ENCODE data around the gene SPON1.
"Not testable (repeated sequence)": the region's sequence is repeated elsewhere in the genome, so short reads cannot be mapped to it uniquely, and the experiment has no call there.

SPON1 gene

DNA sequence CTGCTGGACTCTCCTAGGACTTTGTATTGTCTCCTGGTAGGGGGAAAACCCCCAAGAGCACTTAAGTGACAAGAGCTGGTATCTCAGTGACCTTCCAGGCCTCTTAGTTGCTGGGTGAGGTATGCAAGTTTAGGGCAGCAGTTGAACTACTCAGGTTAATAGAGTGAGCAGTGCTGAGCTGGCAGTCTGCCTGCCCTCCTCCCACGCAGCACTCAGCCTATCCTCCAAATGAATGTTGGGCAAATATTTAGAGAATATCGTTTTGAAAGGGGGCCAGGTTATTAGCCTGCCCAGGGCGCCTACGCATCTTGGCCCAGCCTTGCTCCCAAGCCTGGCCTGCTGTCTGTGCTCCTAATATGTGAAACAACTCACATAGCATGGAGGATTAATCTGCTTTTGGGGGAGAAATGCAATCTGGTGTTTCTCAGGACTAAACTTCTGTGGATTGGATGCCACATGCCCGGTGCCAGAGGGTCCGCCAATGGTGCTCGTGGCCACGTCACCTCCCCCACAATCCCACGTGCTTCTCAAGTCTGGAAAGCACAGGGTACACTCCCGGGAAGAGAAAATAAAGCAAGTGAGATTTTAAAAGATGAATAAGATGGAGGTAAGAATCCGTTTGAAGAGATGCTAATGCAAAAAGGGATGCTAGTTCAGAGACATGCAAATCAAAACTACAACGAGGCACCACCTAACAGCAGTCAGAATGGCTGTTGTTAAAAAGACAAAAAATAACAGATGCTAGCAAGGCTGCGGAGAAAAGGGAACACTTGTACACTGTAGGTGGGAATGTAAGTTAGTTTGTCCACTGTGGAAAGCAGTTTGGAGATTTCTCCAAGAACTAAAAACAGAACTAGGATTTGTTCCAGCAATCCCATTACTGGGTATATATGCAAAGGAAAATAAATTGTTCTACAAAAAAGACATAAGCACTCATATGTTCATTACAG, 67.7 kb downstream of the SPON1 start:
- no peak overlapping the region for H2AFZ ChIP-seq (ENCODE audit: low read depth, low read length, severe bottlenecking)
- no peaks in the 10 kb centered on the region for H3K27me3 ChIP-seq (ENCODE audit: low read length)
- no peaks in the 10 kb centered on the region for H3K9me2 ChIP-seq (replicated peaks; ENCODE audit: insufficient read depth, low read length)
- H3F3A ChIP-seq (ENCODE audit: insufficient read depth) = no peaks in the 10 kb centered on the region
- H3K9ac ChIP-seq (ENCODE audit: low read length) = no peak overlapping the region
- H3K4me2 ChIP-seq (ENCODE audit: low read depth, low read length, poor library complexity, severe bottlenecking) = no peak overlapping the region
- no peaks in the 10 kb centered on the region for H3K36me3 ChIP-seq (ENCODE audit: low read length)
- H3K4me3 ChIP-seq (ENCODE audit: insufficient read depth, low read length, poor library complexity, severe bottlenecking) = no peak overlapping the region
- H3K27ac ChIP-seq (ENCODE audit: low read depth, low read length) = no peak overlapping the region
- H3K79me2 ChIP-seq (ENCODE audit: insufficient read depth, low read length) = no peaks in the 10 kb centered on the region
- no peaks in the 10 kb centered on the region for H3K9me3 ChIP-seq (ENCODE audit: insufficient read depth, low read length)
- no peaks in the 10 kb centered on the region for H4K20me1 ChIP-seq (ENCODE audit: low read depth, low read length)
- TF ChIP-seq EZH2phosphoT487 (conservative IDR thresholded peaks at IDR 0.05; ENCODE audit: low read length) = no peak
- TF ChIP-seq, protein P1, sequence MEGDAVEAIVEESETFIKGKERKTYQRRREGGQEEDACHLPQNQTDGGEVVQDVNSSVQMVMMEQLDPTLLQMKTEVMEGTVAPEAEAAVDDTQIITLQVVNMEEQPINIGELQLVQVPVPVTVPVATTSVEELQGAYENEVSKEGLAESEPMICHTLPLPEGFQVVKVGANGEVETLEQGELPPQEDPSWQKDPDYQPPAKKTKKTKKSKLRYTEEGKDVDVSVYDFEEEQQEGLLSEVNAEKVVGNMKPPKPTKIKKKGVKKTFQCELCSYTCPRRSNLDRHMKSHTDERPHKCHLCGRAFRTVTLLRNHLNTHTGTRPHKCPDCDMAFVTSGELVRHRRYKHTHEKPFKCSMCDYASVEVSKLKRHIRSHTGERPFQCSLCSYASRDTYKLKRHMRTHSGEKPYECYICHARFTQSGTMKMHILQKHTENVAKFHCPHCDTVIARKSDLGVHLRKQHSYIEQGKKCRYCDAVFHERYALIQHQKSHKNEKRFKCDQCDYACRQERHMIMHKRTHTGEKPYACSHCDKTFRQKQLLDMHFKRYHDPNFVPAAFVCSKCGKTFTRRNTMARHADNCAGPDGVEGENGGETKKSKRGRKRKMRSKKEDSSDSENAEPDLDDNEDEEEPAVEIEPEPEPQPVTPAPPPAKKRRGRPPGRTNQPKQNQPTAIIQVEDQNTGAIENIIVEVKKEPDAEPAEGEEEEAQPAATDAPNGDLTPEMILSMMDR (IDR thresholded peaks at IDR 0.05; ENCODE audit: insufficient read depth, low read length, poor library complexity, severe bottlenecking) = no peak

DNA sequence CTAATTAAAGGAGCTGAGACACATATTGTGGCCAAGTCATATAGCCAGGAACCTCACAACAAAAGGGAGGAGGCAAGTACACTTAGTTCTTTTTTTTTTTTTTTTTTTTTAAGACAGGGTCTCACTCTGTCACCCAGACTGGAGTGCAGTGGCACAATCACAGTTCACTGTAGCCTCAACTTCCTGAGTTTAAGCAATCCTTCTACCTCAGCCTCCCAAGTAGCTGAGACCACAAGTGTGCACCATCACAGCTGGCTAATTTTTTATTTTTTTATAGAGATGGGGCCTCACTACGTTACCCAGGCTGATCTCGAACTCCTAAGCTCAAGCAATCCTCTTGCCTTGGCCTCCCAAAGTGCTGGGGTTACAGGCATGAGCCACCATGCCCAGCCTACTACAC, 73.0 kb downstream of the SPON1 start:
- H3K27ac ChIP-seq (ENCODE audit: low read depth, low read length); H4K20me1 ChIP-seq (ENCODE audit: low read depth, low read length); H3K4me3 ChIP-seq (ENCODE audit: insufficient read depth, low read length, poor library complexity, severe bottlenecking); H3K4me2 ChIP-seq (ENCODE audit: low read depth, low read length, poor library complexity, severe bottlenecking); H3K9ac ChIP-seq (ENCODE audit: low read length); H3K9me3 ChIP-seq (ENCODE audit: insufficient read depth, low read length); H3K9me2 ChIP-seq (replicated peaks; ENCODE audit: insufficient read depth, low read length); H3K27me3 ChIP-seq (ENCODE audit: low read length); H3K79me2 ChIP-seq (ENCODE audit: insufficient read depth, low read length); H3K36me3 ChIP-seq (ENCODE audit: low read length); H2AFZ ChIP-seq (ENCODE audit: low read depth, low read length, severe bottlenecking); H3F3A ChIP-seq (ENCODE audit: insufficient read depth): not testable (repeated sequence)

DNA sequence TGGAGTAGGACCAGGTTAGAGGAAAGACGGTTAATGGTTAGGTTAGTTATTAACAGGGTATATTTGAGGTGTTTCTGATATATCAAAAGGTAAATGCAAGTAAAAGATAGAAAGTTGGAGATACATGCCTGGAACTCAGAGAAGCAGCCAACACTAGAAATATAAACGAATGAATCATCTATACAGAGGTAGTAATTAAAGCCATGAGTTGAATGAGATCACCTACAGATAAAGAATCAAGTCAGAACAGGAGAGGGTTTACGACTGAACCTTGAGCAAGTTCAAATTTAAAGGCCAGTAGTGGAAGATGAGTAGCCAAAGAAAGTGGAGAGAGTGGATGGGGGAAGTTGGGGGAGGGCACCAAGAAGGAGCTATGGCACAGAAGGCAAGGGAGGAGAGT, 73.9 kb downstream of the SPON1 start:
- Histone ChIP-seq H3K27me3 (ENCODE audit: low read length) (no peaks in the 10 kb centered on the region), H3K4me2 (ENCODE audit: low read depth, low read length, poor library complexity, severe bottlenecking) (no peak overlapping the region), H3K9me2 (replicated peaks; ENCODE audit: insufficient read depth, low read length) (no peaks in the 10 kb centered on the region), H3F3A (ENCODE audit: insufficient read depth) (no peaks in the 10 kb centered on the region), H3K4me3 (ENCODE audit: insufficient read depth, low read length, poor library complexity, severe bottlenecking) (no peak overlapping the region), H4K20me1 (ENCODE audit: low read depth, low read length) (no peaks in the 10 kb centered on the region), H3K36me3 (ENCODE audit: low read length) (no peaks in the 10 kb centered on the region), H2AFZ (ENCODE audit: low read depth, low read length, severe bottlenecking) (no peak overlapping the region), H3K9me3 (ENCODE audit: insufficient read depth, low read length) (no peaks in the 10 kb centered on the region), H3K27ac (ENCODE audit: low read depth, low read length) (no peak overlapping the region), H3K79me2 (ENCODE audit: insufficient read depth, low read length) (no peaks in the 10 kb centered on the region), H3K9ac (ENCODE audit: low read length) (no peak overlapping the region)
- TF ChIP-seq, protein P1 (IDR thresholded peaks at IDR 0.05; ENCODE audit: insufficient read depth, low read length, poor library complexity, severe bottlenecking) = no peak
- no peak for TF ChIP-seq EZH2phosphoT487 (conservative IDR thresholded peaks at IDR 0.05; ENCODE audit: low read length)

DNA sequence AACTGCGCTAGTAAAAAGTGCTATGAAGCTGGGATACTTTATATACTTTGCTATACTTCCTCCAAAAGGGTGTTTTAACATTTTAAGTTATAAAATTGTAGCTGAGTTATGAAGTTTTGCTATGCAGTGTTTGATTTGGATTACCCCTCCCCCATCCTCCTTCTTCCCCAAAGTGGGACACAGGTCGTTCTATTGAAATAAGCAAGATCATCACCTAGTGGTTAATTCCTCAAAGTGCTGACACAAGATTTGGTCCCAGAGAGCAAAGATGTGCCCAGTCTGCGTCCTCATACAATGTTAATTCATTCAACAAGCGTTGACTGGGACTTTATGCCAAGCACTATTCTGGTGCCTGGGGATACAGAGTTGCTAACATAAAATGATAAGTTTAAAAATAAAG, 78.5 kb downstream of the SPON1 start:
- no peak for TF ChIP-seq EZH2phosphoT487 (conservative IDR thresholded peaks at IDR 0.05; ENCODE audit: low read length)
- TF ChIP-seq, protein P1 (IDR thresholded peaks at IDR 0.05; ENCODE audit: insufficient read depth, low read length, poor library complexity, severe bottlenecking) = no peak
- Histone ChIP-seq H3K27me3 (ENCODE audit: low read length) (0 out of 2 replicates have a peak, but pooled peaks cover 5% of the 10 kb centered on the region), H3K36me3 (ENCODE audit: low read length) (no peaks in the 10 kb centered on the region), H3K9me2 (replicated peaks; ENCODE audit: insufficient read depth, low read length) (no peaks in the 10 kb centered on the region), H3K4me3 (ENCODE audit: insufficient read depth, low read length, poor library complexity, severe bottlenecking) (no peak overlapping the region), H3K79me2 (ENCODE audit: insufficient read depth, low read length) (no peaks in the 10 kb centered on the region), H3F3A (ENCODE audit: insufficient read depth) (no peaks in the 10 kb centered on the region), H4K20me1 (ENCODE audit: low read depth, low read length) (no peaks in the 10 kb centered on the region), H3K27ac (ENCODE audit: low read depth, low read length) (no peak overlapping the region), H3K4me2 (ENCODE audit: low read depth, low read length, poor library complexity, severe bottlenecking) (no peak overlapping the region), H2AFZ (ENCODE audit: low read depth, low read length, severe bottlenecking) (no peak overlapping the region), H3K9ac (ENCODE audit: low read length) (no peak overlapping the region), H3K9me3 (ENCODE audit: insufficient read depth, low read length) (no peaks in the 10 kb centered on the region)
